SK-N-SH treated with all-trans-retinoic acid at 6 μM for 48 hours (cell line): ENCODE results near the gene TEX101.

Source experiments
- ATAC-seq: fragments of 200-7000 bp; cut with Tn5 transposase; 3 replicates; pipeline ENCODE4 v1.9.1; 2020; ENCODE audit warnings: mild to moderate bottlenecking, moderate library complexity
- ARNTL ChIP-seq: fragments of 450-650 bp; formaldehyde crosslinking; IDR thresholded peaks from 2 replicates; pipeline ENCODE4 v1.5.0; 2020; ENCODE audit warnings: low read depth, mild to moderate bottlenecking, moderate library complexity, borderline replicate concordance
- BACH2 ChIP-seq: fragments of 250-450 bp; sonication (Bioruptor Pico); IDR thresholded peaks from 2 replicates; pipeline ENCODE4 v1.9.0; 2021; ENCODE audit warnings: mild to moderate bottlenecking, borderline replicate concordance
- CREB5 ChIP-seq: fragments of 250-450 bp; sonication (Bioruptor Pico); IDR thresholded peaks from 2 replicates; pipeline ENCODE4 v1.5.1; 2020; ENCODE audit warnings: low read depth, mild to moderate bottlenecking, moderate library complexity
- CSDC2 ChIP-seq: fragments of 250-450 bp; sonication (Bioruptor Pico); IDR thresholded peaks from 2 replicates; pipeline ENCODE4 v1.5.0; 2020; ENCODE audit warnings: mild to moderate bottlenecking, moderate library complexity
- CSRNP3 ChIP-seq: fragments of 250-450 bp; sonication (Bioruptor Pico); IDR thresholded peaks from 2 replicates; pipeline ENCODE4 v1.5.1; 2021; ENCODE audit warnings: mild to moderate bottlenecking, moderate library complexity
- GLIS3 ChIP-seq: fragments of 250-450 bp; sonication (Bioruptor Pico); IDR thresholded peaks from 2 replicates; pipeline ENCODE4 v1.5.0; 2020; ENCODE audit warnings: mild to moderate bottlenecking, moderate library complexity
- ISL1 ChIP-seq: fragments of 250-450 bp; sonication (Bioruptor Pico); IDR thresholded peaks from 2 replicates; pipeline ENCODE4 v2.1.2; 2022; ENCODE audit warnings: mild to moderate bottlenecking, moderate library complexity
- OSR1 ChIP-seq: fragments of 250-450 bp; sonication (Bioruptor Pico); IDR thresholded peaks from 2 replicates; pipeline ENCODE4 v1.8.0; 2022; ENCODE audit warnings: moderate library complexity, mild to moderate bottlenecking, inconsistent platforms
- PATZ1 ChIP-seq: fragments of 250-450 bp; sonication (Bioruptor Pico); IDR thresholded peaks from 2 replicates; pipeline ENCODE4 v1.8.0; 2020; ENCODE audit warnings: mild to moderate bottlenecking, moderate library complexity, borderline replicate concordance
- POU6F1 ChIP-seq: fragments of 250-450 bp; sonication (Bioruptor Pico); IDR thresholded peaks from 2 replicates; pipeline ENCODE4 v1.8.0; 2021; ENCODE audit warnings: low read depth, mild to moderate bottlenecking, moderate library complexity, borderline replicate concordance
- PPARA ChIP-seq: fragments of 250-450 bp; sonication (Bioruptor Pico); IDR thresholded peaks from 2 replicates; pipeline ENCODE4 v1.5.0; 2020; ENCODE audit warnings: mild to moderate bottlenecking, borderline replicate concordance
- RARB ChIP-seq: fragments of 250-450 bp; sonication (Bioruptor Pico); IDR thresholded peaks from 2 replicates; pipeline ENCODE4 v1.8.0; 2021; ENCODE audit warnings: mild to moderate bottlenecking, moderate library complexity
- SNAI2 ChIP-seq: fragments of 250-450 bp; sonication (Bioruptor Pico); IDR thresholded peaks from 2 replicates; pipeline ENCODE4 v1.5.0; 2020; ENCODE audit warnings: mild to moderate bottlenecking, moderate library complexity
- TCF4 ChIP-seq: fragments of 250-450 bp; sonication (Bioruptor Pico); IDR thresholded peaks from 2 replicates; pipeline ENCODE4 v1.8.0; 2021; ENCODE audit warnings: mild to moderate bottlenecking, moderate library complexity, borderline replicate concordance
- TOX ChIP-seq: fragments of 250-450 bp; sonication (Bioruptor Pico); IDR thresholded peaks from 2 replicates; pipeline ENCODE4 v1.8.0; 2021; ENCODE audit warnings: mild to moderate bottlenecking, moderate library complexity, borderline replicate concordance
- TSHZ2 ChIP-seq: fragments of 250-450 bp; sonication (Bioruptor Pico); IDR thresholded peaks from 2 replicates; pipeline ENCODE4 v1.5.0; 2020; ENCODE audit warnings: mild to moderate bottlenecking, moderate library complexity
- ZC3H10 ChIP-seq: fragments of 250-450 bp; sonication (Bioruptor Pico); IDR thresholded peaks from 2 replicates; pipeline ENCODE4 v1.5.1; 2021; ENCODE audit warnings: mild to moderate bottlenecking, moderate library complexity
- ZFP3 ChIP-seq: fragments of 250-450 bp; sonication (Bioruptor Pico); IDR thresholded peaks from 2 replicates; pipeline ENCODE4 v1.5.0; 2020; ENCODE audit warnings: mild to moderate bottlenecking, moderate library complexity
- ZNF70 ChIP-seq: fragments of 450-650 bp; formaldehyde crosslinking; IDR thresholded peaks from 2 replicates; pipeline ENCODE4 v1.5.0; 2020; ENCODE audit warnings: mild to moderate bottlenecking, moderate library complexity
- ZNF8 ChIP-seq: fragments of 450-650 bp; formaldehyde crosslinking; IDR thresholded peaks from 2 replicates; pipeline ENCODE4 v1.5.0; 2020; ENCODE audit warnings: mild to moderate bottlenecking, moderate library complexity

Gene TEX101

GRCh38 chr19:43462785-43463380, 48.2 kb downstream of the TEX101 start:
- ATAC-seq, result no peak
- TF ChIP-seq TCF4 (CRISPR knock-in tag) (no peak), CREB5 (CRISPR knock-in tag) (no peak), CSRNP3 (CRISPR knock-in tag) (no peak), GLIS3 (CRISPR knock-in tag) (no peak), ZNF70 (CRISPR knock-in tag) (no peak), SNAI2 (CRISPR knock-in tag) (no peak), ISL1 (CRISPR knock-in tag) (no peak), OSR1 (CRISPR knock-in tag) (no peak), TOX (CRISPR knock-in tag) (no peak), POU6F1 (no peak), ZC3H10 (CRISPR knock-in tag) (no peak), ARNTL (no peak)
- TF ChIP-seq, all 23 proteins: peak for 0

- ATAC-seq, result peak; percentile 91
- TF ChIP-seq CREB5 (CRISPR knock-in tag) (no peak), TSHZ2 (CRISPR knock-in tag) (no peak), GLIS3 (CRISPR knock-in tag) (no peak), PATZ1 (no peak), PPARA (no peak), ZC3H10 (CRISPR knock-in tag) (no peak), CSDC2 (CRISPR knock-in tag) (no peak), ISL1 (CRISPR knock-in tag) (no peak), SNAI2 (CRISPR knock-in tag) (no peak), TCF4 (CRISPR knock-in tag) (no peak), ZNF8 (no peak), BACH2 (CRISPR knock-in tag) (no peak), ZFP3 (CRISPR knock-in tag) (no peak), RARB (CRISPR knock-in tag) (no peak), ARNTL (no peak), POU6F1 (no peak)
- TF ChIP-seq, all 23 proteins: peak for 0
Observed at GRCh38 chr19:43463381-43464133, 48.9 kb downstream of the TEX101 start.
